HUDEP-2 (cell line): ENCODE data around the gene SLC39A11.
"Not testable (repeated sequence)": the region's sequence is repeated elsewhere in the genome, so short reads cannot be mapped to it uniquely, and the experiment has no call there.

ENCODE experiments used
- DNase-seq, 76 experiments: peaks; one replicate each; lab custom pipeline; 2025; ENCODE audit not compliant: unreplicated experiment in 76 of 76; lab: John Stamatoyannopoulos, UW

Gene SLC39A11

GRCh38 chr17:72646176-72646575 lies 446.3 kb downstream of the SLC39A11 start:
- DNase-seq = no peak

DNA sequence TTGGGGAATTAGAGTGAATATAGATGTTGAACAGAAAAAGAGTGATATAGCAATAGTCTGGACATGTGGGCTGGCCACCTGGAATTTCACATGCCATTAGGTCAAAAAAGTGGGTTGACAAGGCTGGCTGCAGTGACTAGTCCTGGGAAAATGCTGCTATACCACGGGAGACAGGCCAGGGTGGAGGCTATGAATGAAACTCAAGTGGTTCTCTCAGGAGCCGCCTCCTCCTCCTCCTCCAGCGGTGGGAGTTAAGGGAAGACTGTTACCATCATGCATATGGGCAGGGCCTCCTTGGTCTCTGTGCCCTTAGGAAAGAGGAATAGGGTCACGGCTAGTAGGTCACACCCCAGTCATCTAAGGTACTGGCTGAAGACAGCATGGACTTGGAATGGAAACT lies 448.0 kb downstream of the SLC39A11 start:
- no peak for DNase-seq

DNA sequence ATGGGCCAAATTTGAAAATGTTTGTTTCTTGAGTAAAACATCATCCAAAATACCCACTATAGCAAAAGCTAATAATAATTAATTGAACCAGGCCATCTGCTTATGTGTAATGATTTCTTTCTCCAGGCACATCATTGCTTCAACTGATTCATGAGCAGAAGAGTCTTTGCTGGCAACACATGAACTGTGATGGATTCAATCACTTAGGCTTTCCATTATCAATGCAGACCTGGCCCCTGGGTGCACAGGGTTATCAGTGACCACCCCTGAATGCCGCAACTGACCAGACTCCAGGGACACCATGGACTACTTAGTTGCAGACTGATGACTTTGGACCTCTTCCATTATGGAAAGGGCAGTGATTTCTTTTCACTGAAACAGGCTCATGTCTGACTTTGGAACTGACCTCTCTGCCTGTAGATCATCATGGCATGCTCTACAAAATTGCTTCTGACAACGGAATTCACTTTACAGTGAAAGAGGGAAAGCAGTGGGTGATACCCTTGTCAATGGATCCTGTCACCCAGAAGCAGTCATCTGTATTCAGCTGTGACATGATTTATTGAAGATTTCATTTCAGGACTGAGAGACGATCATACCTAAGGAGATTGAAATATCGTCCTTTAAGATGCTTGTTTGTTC lies 448.8 kb downstream of the SLC39A11 start:
- no peak for DNase-seq

DNA sequence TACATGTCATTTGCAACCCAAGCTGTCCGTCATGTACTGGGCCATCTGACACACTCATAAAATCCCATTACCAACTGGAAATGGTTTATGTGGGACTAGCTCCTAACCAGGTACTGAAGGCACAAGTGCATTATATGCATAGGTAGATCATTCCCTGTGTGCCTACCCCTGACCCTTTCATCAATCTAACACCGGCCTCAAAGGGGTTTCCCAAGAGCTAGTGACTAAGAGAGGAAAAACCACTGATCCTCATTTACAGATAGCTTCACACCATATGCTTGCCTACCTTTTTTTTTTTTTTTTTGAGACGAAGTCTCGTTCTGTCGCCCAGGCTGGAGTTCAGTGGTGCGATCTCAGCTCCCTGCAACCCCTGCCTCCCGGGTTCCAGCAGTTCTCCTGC lies 449.8 kb downstream of the SLC39A11 start:
- no peak for DNase-seq

DNA sequence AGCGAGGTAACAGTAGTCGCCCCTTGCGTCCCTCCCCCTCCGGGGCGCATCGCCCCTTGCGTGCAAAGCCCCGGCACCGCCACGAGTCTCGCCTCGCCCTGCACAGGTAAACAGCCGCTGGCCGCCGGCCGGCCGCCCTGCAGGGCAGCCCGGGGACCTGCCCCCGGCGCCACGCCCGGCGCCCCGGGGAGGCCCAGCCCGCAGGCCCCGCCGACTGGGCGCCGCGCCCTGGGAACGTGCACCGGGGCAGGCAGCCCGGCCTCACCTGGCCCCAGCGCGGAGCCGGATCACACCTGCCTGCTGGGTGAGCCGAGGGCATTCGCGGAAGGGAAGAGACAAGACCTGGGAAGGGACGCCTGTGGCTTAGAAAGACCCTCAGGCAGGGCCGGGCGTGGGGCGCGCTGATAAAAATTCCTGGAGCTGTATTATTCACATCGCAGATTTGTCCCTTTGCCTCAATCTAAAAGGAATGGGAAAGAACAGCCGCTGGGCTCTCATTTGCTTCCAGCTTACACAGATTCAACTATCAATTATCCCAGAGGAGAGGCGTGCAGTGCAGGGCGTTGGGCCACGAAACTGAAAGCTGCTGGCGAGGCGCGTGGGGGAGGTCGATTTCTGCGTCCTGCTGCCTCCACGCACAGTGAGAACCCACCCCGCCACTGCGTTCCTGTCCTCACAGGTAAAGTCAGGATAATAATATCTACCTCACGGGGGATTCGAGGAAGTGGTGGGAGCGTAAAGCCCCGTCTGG lies 451.9 kb downstream of the SLC39A11 start:
- DNase-seq = no peak

- DNase-seq = no peak
Observed at GRCh38 chr17:72639711-72640110, 452.8 kb downstream of the SLC39A11 start.

DNA sequence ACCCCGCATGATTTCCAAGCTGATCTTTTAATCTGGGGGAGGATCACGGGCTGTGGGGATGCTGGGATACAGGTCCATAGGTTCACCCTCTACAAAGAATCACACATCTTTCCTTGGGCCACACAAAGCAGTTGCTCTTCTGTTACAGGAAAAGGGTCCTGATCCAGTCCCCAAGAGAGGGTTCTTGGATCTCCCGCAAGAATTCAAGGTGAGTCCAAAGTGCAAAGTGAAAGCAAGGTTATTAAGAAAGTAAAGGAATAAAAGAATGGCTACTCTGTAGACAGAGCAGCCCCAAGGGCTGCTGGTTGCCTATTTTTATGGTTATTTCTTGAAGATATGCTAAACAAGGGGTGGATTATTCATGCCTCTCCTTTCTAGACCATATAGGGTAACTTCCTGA lies 453.6 kb downstream of the SLC39A11 start:
- not testable (repeated sequence) for DNase-seq

- no peak for DNase-seq
Observed at GRCh38 chr17:72635034-72635635, 457.4 kb downstream of the SLC39A11 start.

- no peak for DNase-seq
Observed at GRCh38 chr17:72634621-72635020, 457.9 kb downstream of the SLC39A11 start.

GRCh38 chr17:72631949-72632684 lies 460.4 kb downstream of the SLC39A11 start:
- no peak for DNase-seq

- DNase-seq = no peak
Observed at GRCh38 chr17:72631568-72631948, 460.9 kb downstream of the SLC39A11 start.

DNA sequence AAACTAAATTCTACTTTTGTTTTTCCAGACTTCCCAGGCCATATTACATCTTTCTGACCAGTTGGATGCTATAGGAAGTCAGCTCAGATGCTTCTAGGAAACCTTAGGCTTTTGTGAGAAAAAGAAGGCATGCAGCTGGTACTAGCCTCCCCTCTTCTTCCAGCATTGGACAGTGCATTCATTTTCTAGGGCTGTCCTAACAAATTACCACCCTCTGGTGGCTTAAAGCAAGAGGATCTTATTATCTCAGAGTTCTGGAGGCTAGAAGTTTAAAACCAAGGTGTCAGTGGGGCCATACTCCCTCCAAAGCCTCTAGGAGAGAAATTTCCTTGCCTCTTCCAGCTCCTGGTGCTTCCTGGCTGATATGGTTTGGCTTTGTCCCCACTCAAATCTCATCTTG lies 467.8 kb downstream of the SLC39A11 start:
- no peak for DNase-seq

DNA sequence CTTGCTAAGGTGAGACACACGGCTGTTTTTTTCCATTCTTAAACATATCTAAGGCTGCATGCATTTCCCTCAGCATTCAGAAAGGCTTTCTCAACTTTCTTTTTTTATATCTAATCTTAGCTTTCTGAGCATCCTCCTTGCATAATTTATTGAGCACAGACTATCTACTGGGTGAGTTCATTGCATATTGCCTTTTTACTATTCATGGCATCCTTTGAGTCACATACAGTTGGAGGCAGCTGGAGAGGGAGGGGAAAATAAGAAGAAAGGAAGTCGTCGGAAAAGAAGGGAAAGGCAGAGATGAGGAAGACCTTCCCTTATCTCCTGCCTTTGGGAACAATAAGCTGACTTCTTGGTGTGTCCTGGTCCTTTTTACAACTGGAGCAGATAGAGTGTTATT lies 468.3 kb downstream of the SLC39A11 start:
- DNase-seq = no peak

GRCh38 chr17:72622661-72623433 lies 469.6 kb downstream of the SLC39A11 start:
- DNase-seq = no peak

DNA sequence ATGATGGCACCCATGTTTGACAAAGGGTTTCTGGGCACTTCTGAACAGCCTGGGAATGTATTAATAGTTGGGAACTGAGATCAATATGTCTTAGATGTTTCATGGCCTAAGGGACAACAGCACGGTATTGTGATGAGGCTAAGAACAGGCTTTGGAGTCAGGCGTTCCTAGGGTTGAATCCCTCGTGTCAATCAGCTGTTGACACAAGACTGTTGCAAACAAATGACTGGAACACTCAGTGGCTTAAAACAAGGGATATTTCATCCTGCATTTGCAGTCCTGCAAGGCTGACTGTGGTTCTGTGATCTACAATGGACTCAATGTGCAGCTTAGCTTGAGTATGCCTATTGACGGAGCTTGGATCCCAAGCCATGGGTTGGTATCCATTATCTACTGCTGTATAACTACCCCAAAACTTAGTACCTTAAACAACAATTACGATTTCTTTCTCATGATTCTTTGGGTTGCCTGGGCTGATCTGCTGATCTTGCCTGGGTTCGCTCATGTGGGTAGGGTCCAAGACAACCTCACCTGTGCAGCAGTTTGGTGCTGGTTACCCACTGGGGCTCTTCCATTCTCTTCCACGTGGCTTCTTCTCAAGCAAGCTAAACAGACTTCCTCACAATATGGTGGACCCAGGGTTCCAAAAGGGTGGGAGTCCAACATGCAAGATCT lies 472.4 kb downstream of the SLC39A11 start:
- DNase-seq = no peak

DNA sequence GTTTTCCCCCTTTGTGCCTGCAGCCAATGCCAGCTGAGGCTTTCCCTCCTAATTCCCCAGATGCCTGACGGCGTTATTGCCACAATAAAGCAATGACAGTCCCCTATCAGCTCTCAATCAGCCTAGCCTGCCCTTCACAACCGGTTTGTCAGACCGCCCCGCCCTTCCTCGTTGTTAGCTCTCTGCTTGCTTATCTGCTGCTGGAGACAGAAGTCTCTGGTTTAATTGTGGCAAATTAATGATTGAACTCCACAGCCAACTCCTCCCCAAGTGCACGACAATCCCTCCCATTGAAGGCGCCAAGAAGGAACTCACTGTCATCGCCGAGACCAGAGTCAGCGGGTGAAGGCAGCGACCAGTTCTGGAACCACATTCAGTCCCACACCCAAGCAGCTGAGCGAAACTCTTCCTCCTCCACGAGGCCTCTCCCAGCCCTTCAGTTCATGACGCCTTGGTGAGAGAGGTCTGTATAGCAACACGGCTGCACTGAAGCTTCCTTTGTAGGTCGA lies 474.4 kb downstream of the SLC39A11 start:
- DNase-seq = peak in 69 of 76 experiments; percentile 2 to 79 (median 47)

GRCh38 chr17:72617557-72617956 lies 474.9 kb downstream of the SLC39A11 start:
- no peak for DNase-seq

DNA sequence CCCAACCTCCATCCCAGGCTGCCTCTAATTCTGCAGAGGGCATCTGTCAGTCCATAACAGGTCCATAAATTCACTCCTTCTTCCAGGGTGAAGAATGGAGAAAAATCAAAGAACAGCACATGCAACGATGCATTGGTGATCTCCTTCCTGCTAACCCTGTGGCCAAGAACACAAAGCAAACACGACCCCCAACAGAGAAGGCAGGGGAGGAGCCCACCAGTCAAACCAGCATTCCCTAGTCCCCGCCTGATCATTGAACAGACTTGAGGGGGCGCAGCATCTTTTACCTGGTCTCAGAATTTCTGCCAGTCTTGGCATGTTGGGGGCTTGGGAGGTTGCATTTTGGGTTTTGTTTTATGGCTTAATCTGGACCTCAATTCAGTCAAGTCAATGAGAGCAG lies 476.0 kb downstream of the SLC39A11 start:
- DNase-seq = no peak

DNA sequence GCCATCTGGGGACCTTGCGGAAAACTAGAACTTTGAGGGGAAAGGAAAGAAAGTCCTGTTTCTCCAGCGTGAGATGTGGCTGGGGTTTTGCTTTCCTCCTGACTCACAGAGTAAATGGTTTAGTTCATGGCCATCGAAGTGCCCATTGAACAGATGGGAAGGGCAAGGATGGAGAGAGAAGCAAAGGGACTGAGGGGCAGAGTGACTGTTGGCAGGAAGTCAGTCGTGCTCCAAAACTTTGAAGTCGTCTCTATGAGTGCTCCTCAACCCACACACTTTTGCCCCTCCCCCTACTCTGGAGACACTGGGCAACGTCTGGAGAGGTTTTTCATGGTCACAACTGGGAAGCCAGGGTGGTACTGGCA lies 476.9 kb downstream of the SLC39A11 start:
- DNase-seq = no peak
